OCI-M1 (cell line): Measurements from ENCODE around the gene NAALADL1.

ENCODE experiments used
- DNase-seq: peaks from one replicate; lab custom pipeline; 2025; lab: John Stamatoyannopoulos, UW

Gene NAALADL1

DNA sequence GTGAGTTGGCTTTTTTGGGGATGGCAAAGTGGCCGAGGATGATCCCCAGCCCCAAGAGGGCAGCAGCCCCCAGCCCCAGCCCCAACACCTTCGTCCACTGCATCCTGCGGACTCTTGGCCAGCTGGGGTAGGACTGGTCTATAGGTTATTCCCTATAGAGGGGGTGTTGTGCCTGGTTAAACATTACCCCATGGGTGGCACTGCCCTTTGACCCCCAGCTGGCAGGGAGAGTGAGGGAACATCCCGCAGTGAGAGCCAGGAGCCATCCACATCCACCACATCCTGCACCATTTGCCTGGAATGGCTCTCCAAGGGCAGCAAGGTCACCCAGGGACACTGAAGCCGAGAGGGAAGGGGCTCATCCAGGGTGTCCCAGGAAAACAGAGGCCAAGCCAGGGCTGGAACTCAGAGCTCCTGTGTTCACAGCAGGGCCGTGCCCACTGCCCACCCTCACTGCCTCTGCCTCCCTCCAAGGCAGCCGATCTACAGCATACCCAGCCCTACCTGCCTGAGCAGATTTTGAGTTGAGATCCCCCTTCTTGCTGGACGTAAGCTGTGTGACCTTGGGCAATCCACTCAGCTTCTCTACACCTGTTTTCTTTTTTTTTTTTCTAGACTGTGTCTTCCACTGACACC lies at the start of gene NAALADL1:
Gene NAALADL1 (minus strand): TSS at position 135 of the 636 bp plus-strand sequence. CDS start 32 bp downstream, at position 103.
- DNase-seq: no peak

DNA sequence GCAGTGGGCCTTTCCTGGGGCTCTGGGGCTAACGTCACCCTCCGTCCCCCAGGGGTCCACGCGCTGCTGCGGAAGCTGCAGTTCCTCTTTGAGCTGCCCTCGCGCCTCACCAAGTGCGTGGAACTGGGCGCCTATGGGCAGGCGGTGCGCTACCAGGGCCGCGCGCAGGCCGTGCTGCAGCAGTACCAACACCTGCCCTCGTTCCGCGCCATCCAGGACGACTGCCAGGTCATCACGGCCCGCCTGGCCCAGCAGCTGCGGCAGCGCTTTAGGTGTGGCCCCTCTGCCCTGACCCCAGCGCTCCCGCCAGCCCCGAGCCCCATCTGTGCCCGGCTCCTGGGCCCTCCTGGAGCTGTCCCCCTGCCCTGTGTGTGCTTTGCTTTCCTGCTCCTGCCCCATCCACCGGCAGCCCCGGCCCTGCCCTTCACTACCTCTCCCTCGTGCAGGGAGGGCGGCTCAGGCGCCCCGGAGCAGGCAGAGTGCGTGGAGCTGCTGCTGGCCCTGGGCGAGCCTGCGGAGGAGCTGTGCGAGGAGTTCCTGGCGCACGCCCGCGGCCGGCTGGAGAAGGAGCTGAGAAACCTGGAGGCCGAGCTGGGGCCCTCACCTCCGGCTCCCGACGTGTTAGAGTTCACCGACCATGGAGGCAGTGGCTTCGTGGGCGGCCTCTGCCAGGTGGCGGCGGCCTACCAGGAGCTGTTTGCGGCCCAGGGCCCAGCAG lies 49.6 kb upstream of the NAALADL1 start:
- DNase-seq: no peak

GRCh38 chr11:65107078-65107477 lies 48.7 kb upstream of the NAALADL1 start:
- no peak for DNase-seq

- no peak for DNase-seq
Measured at GRCh38 chr11:65104628-65105027, 46.3 kb upstream of the NAALADL1 start.

- no peak for DNase-seq
Measured at GRCh38 chr11:65103476-65103875, 45.1 kb upstream of the NAALADL1 start.

DNA sequence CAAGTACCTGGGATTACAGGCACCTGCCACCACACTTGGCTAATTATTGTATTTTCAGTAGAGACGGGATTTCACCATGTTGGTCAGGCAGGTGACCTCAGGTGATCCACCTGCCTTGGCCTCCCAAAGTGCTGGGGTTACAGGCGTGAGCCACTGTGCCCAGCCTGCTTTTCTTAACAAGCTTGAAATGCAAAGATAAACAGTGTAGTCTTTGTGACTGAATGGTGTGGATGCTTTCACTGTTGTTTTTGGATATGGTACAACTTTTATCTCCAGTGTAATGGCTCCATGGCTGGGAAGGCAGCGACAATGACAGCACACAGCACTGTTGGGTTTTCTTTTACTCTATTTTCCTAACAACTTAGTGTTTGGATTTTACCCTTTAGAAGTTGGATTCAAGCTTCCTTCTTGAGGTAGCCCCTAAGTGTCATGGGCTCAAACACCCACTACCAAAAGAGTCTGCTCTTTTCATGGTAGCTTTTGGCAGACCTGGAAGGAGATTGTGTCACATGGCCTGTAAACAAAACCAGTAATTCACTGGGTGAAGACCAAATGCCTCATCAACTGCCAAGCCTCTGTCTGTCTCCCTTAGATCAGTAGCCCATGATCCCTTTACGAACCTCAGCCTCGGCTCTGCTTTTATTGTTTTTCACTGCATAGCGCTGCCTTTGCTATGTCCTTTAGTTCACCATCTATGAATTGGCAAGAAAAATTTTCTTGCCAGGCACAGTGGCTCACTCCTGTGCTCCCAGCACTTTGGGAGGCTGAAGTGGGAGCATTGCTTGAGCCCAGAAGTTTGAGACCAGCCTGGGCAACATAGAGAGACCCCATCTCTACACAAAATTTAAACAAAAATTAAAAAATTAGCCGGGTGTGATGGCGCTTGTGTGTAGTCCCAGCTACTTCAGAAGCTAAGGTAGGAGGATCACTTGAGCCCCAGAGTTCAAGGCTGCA lies 44.1 kb upstream of the NAALADL1 start:
- DNase-seq: no peak

DNA sequence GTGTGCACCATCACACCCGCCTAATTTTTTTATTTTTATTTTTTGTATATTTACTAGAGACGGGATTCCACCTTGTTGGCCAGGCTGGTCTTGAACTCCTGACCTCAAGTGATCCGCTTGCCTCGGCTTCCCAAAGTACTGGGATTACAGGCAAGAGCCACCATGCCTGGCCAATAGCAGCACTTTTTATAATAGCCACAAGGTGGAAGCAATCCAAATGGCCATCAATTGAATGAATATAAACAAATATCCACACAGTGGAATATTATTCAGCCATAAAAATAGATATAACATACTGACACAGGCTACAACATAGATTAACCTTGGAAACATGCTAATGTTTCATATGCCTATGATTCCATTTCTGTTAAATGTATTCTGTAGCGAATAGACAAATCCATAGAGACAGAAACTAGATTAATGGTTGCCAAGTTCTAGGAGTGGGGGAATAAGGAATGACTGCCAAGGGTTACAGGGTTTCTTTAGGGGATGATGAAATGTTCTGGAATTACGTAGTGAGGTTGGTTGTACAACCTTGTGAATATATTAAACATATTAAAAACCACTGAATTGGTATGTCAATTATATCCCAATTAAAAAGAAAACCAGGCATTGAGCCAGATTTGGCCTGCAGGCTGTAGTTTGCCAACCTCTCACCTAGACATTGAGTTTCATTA lies 42.5 kb upstream of the NAALADL1 start:
- DNase-seq: peak; percentile 5

DNA sequence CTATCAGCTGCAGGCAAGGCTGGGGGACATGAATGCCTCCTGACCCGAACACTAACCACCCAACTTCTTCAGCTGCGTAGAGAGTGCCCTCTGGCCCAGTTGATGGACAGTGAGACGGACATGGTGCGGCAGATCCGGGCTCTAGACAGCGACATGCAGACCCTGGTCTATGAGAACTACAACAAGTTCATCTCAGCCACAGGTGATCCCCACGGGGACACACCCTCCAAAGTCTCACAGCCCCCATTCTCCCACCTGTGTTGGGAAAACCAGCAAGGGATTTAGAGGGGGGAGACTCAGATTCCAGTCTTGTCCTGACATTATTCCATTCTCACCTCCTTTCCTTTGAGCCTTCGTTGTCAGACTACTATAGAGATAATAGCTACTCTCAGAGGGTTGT lies 38.6 kb upstream of the NAALADL1 start:
- no peak for DNase-seq

DNA sequence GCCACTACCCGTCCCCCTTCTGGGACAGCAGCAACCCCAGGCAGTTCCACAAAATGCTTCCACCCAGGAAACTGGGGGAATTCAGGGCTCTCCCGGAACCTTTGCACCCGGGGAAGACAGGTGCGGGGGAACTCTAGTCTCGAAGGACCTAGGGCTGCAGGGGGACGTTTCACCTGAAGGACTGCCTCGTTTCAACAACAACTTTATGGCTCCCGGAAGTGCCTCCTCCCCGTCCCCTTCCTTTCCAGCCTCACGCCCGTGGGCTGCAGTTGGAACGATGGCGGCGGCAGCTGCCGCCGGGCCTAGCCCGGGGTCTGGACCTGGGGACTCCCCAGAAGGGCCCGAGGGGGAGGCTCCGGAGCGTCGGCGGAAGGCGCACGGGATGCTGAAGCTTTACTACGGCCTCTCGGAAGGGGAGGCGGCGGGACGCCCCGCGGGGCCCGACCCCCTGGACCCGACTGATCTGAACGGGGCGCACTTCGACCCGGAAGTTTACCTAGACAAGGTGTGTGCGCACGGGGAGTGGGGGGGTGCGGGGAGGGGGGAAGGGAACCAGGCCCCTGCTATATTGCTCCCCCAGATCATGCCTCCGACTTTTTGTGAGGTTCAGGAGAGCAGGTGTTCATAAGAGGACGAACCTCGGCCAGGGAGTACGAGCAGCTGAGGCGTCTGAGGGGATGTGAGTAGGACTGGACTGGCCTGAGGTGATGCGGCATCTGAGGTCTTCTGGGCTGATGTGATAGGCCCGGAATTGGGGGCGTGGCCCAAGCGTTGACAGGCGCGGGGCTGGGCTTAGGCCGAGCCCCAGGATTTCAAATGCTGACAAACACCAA lies 37.8 kb upstream of the NAALADL1 start, which contains the start of gene VPS51:
Gene VPS51 (plus strand): TSS at position 241 of the 833 bp plus-strand sequence. CDS start 37 bp downstream, at position 278.
- peak; percentile 89 for DNase-seq

DNA sequence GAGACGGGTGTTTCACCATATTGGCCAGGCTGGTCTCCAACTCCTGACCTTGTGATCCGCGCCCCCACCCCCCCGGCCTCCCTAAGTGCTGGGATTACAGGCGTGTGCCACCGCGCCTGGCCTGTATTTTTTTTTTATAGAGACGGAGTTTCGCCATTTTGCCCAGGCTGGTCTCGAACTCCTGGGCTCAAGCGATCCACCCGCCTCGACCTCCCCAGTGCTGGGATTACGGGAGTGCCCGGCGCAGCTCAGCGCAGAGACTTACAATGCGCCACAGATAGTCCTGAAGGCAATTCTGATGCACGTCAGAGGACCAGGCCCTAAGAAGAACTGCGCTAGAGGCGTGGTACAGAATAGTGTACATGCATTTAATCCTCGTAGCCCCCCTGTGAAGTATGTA lies 37.1 kb upstream of the NAALADL1 start:
- DNase-seq: no peak

- no peak for DNase-seq
Measured at GRCh38 chr11:65090628-65091027, 32.3 kb upstream of the NAALADL1 start.

DNA sequence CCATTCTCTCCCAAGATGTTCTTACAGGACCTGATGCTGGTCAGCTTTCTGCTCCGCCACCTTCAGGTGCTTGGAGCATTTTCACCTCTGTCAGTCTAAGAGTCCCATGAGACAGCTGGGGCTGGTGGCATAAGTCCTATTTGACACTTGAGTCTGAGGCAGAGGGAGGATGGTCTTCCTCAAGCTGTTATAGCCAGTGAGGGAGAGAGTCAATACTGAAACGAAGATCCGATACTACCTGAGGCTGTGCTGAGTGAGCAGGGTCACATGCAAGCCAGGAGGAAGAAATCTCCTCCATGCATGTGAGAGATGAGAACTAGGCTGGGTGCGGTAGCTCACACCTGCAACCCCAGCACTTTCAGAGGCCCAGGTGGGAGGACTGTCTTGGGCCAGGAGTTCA lies 31.3 kb upstream of the NAALADL1 start:
- no peak for DNase-seq

DNA sequence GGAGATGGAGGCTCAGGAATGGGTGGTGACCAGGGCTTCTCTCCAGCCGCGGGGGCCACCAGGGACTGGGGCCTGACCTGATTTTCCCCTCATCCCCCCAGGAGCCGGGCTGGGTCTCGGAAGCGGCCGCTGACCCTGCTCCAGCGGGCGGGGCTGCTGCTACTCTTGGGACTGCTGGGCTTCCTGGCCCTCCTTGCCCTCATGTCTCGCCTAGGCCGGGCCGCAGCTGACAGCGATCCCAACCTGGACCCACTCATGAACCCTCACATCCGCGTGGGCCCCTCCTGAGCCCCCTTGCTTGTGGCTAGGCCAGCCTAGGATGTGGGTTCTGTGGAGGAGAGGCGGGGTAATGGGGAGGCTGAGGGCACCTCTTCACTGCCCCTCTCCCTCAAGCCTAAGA lies 29.5 kb upstream of the NAALADL1 start:
- no peak for DNase-seq

- DNase-seq: no peak
Measured at GRCh38 chr11:65087216-65087615, 28.9 kb upstream of the NAALADL1 start.

DNA sequence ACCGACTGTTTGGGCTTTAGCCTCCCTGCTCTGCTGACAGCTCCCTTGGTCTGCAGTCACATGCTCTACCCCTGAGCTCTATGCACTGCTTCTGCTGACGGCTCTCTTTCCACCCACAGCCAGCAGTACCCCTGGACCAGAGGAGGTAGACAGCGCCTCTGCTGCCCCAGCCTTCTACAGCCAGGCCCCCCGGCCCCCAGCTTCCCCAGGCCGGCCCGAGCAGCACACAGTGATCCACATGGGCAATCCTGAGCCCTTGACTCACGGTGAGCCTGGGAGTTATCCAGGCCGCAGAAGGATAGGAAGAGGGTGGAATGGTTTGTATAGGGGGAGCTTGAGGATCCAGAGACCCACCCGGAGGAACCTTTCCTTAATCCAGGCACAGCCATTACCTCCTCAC lies 28.5 kb upstream of the NAALADL1 start:
- no peak for DNase-seq

DNA sequence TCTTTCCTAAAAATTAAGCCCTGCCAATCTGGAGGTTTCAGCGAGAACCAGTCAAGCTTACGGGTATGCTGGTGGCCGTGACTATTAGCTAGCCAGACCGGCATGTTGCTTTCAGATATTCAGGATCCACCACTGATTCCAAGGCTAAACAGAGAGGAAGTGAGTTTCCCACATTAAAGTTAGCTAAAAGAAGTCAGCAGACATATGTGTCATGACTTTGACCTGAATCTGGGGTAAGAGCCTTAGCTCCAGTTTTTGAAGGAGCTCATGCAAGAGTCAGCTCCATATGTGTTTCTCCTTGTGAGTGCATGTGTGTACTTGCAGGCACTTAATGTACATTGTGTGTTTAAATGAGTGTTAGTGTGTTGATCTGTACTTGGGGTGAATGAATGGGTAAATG lies 27.1 kb upstream of the NAALADL1 start:
- DNase-seq: peak; percentile 4

- DNase-seq: no peak
Measured at GRCh38 chr11:65084598-65085375, 26.4 kb upstream of the NAALADL1 start.

- DNase-seq: peak; percentile 97
Measured at GRCh38 chr11:65083834-65084597, 25.7 kb upstream of the NAALADL1 start, which contains the start of the genes CDCA5 and ZFPL1. TSS of gene CDCA5 (minus strand) at chr11:65084040. CDS start at chr11:65083978, 62 bp downstream. TSS of gene ZFPL1 (plus strand) at chr11:65084222. CDS start at chr11:65084699, 477 bp downstream.
